ENCODE measurements around the gene RDH16. TPM values are rescaled to one million over a fixed set of nuclear protein-coding genes. Genes with fewer than 3 reads are reported as not detected.
"Not testable (repeated sequence)": the region's sequence is repeated elsewhere in the genome, so short reads cannot be mapped to it uniquely, and the experiment has no call there.

RDH16 gene
- total and polyA plus RNA-seq, 10 donors, result 0.86 to 3.9 (median 2.6) TPM

DNA sequence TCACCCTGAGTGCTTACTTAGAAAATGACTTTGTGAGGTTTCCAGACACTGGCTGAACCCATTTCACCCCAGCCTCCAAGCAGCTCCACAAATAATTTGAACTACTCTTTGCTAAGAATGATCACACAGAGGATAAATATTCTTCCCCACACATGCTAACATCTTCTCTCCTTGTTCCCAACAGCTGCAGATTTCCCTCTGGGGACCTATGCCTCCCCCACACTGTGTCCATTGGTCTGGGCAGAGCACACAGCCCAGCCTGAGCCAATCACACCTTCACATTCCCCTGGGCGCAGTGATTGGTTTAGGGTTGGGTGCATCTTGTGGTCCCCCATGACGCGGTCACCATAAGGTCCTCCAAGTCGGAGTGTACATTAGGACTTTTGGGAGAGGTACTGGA lies 30.1 kb downstream of the RDH16 start:
- Histone ChIP-seq H3K9me3 (no peaks in the 10 kb centered on the region), H3K27ac (no peak overlapping the region), H3K27me3 (replicated peaks in 1 of 7) (no peaks in the 10 kb centered on the region), H3K4me3 (no peak overlapping the region), H3K4me1 (peaks cover 0 to 13% (median 9%) of the 10 kb centered on the region in 6 donors), H3K36me3 (no peaks in the 10 kb centered on the region)
- TF ChIP-seq, protein P1, sequence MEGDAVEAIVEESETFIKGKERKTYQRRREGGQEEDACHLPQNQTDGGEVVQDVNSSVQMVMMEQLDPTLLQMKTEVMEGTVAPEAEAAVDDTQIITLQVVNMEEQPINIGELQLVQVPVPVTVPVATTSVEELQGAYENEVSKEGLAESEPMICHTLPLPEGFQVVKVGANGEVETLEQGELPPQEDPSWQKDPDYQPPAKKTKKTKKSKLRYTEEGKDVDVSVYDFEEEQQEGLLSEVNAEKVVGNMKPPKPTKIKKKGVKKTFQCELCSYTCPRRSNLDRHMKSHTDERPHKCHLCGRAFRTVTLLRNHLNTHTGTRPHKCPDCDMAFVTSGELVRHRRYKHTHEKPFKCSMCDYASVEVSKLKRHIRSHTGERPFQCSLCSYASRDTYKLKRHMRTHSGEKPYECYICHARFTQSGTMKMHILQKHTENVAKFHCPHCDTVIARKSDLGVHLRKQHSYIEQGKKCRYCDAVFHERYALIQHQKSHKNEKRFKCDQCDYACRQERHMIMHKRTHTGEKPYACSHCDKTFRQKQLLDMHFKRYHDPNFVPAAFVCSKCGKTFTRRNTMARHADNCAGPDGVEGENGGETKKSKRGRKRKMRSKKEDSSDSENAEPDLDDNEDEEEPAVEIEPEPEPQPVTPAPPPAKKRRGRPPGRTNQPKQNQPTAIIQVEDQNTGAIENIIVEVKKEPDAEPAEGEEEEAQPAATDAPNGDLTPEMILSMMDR (IDR thresholded peaks at IDR 0.05 in 8 of 11, conservative IDR thresholded peaks at IDR 0.05 in 3 of 11), result no peak
- no peak for TF ChIP-seq POLR2A (IDR thresholded peaks at IDR 0.05)
- no peak for TF ChIP-seq POLR2AphosphoS5 (IDR thresholded peaks at IDR 0.05)
- intact Hi-C loops (cut with DNase I; ENCODE audit: low total_unique reads), result no loop called here
- WGBS, 5 donors, result 93 to 98% (median 96%) methylated on average over 4 of the region's 4 CpGs
- no peak for DNase-seq

DNA sequence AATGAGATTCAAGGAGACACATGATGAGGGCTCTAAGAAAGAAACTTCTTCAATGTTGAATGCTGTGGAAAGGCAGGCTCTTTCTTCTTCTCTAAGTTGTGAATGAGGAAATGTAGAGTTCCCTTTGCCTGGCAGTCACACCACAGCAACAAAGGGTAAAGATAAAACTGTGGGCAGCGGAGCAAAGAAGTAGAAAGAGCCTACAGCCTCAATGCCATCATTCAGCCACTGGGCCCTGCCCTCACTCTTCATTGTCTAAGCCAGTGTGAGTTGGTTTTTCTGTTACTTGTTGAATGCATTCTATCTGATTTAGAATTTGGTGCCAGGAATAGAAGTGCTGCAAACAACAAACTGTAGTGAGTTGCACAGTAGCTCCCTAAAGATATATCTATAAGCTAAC lies 35.4 kb downstream of the RDH16 start:
- intact Hi-C loops (cut with DNase I; ENCODE audit: low total_unique reads), result no loop called here
- 42 to 68% (median 57%) methylated on average over 1 of the region's 1 CpG for WGBS, 5 donors
- Histone ChIP-seq H3K4me1 (no peaks in the 10 kb centered on the region), H3K4me3 (no peak overlapping the region), H3K9me3 (peaks cover 0 to 15% (median 6%) of the 10 kb centered on the region in 8 donors), H3K27ac (no peak overlapping the region), H3K27me3 (replicated peaks in 1 of 7) (no peaks in the 10 kb centered on the region), H3K36me3 (no peaks in the 10 kb centered on the region)
- DNase-seq, result no peak
- TF ChIP-seq, protein P1 (IDR thresholded peaks at IDR 0.05 in 8 of 11, conservative IDR thresholded peaks at IDR 0.05 in 3 of 11), result no peak
- TF ChIP-seq POLR2AphosphoS5 (IDR thresholded peaks at IDR 0.05) (no peak), POLR2A (IDR thresholded peaks at IDR 0.05) (no peak)

DNA sequence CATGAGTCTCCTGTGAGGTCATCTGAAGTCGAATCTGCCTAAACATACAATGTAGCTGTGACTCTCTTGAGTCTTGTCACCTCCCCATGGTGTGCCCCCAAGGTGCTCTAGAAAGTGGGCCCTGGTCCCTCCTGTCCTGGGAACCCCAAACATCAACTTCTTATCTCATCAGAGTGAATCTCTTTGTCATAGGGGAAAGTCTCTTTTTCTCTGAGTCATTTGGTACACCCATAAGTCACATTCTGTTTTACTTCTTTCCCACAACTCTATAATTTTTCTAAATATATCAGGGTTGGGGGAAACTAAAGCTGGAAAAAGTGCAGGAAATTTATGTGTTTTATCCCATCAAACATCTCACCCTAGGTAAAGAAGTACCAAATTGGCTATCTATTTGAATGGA lies 36.1 kb downstream of the RDH16 start:
- intact Hi-C loops (cut with DNase I; ENCODE audit: low total_unique reads), result no loop called here
- 67 to 79% (median 69%) methylated on average over 1 of the region's 1 CpG for WGBS, 5 donors
- TF ChIP-seq, protein P1 (IDR thresholded peaks at IDR 0.05 in 8 of 11, conservative IDR thresholded peaks at IDR 0.05 in 3 of 11), result no peak
- TF ChIP-seq POLR2AphosphoS5 (IDR thresholded peaks at IDR 0.05) (no peak), POLR2A (IDR thresholded peaks at IDR 0.05) (no peak)

DNA sequence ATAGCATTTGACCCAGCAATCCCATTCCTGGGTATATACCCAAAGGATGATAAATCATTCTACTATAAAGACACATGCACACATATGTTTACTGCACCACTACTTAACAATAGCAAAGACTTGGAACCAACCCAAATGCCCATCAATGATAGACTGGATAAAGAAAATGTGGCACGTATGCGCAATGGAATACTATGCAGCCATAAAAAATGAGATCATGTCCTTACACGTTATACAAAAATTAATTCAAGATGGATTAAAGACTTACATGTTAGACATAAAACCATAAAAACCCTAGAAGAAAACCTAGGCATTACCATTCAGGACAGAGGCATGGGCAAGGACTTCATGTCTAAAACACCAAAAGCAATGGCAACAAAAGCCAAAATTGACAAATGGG lies 39.3 kb downstream of the RDH16 start:
- H3K4me3 ChIP-seq; H3K36me3 ChIP-seq; H3K4me1 ChIP-seq; DNase-seq; intact Hi-C loops (cut with DNase I; ENCODE audit: low total_unique reads); H3K27ac ChIP-seq; H3K27me3 ChIP-seq (replicated peaks in 1 of 7): not testable (repeated sequence)
- H3K9me3 ChIP-seq, result peaks cover 0 to 15% (median 6%) of the 10 kb centered on the region in 8 donors
- WGBS, 5 donors, result 93 to 98% (median 95%) methylated on average over 3 of the region's 3 CpGs

More for the DNA sequence above, 36.1 kb downstream of the RDH16 start:
- no peak overlapping the region for H3K27ac ChIP-seq
- no peak for DNase-seq
- no peaks in the 10 kb centered on the region for H3K36me3 ChIP-seq
- H3K4me3 ChIP-seq, result no peak overlapping the region
- H3K4me1 ChIP-seq, result no peaks in the 10 kb centered on the region
- H3K27me3 ChIP-seq (replicated peaks in 1 of 7), result no peaks in the 10 kb centered on the region
- H3K9me3 ChIP-seq, result peaks cover 0 to 15% (median 6%) of the 10 kb centered on the region in 8 donors

DNA sequence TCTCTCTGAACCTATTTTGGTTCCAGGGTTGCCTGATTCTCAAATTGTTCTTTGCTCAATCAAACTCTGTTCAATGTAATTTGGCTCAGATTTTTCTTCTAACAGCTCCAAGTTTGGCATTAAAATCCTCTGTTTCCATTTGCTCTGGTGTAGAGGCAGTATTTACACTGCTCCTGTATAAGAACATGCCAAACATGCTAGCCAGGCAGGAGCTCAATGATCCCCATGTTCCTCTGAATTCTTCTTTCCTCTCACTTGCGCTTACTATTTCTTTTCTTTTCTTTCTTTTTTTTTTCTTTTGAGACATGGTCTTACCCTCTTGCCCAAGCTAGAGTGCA lies 40.4 kb downstream of the RDH16 start:
- intact Hi-C loops (cut with DNase I; ENCODE audit: low total_unique reads), result no loop called here
- H3K9me3 ChIP-seq, result peaks cover 0 to 15% (median 6%) of the 10 kb centered on the region in 8 donors
- H3K36me3 ChIP-seq, result no peaks in the 10 kb centered on the region
- TF ChIP-seq, protein P1 (IDR thresholded peaks at IDR 0.05 in 8 of 11, conservative IDR thresholded peaks at IDR 0.05 in 3 of 11), result no peak
- no peak for TF ChIP-seq POLR2A (IDR thresholded peaks at IDR 0.05)
- no peak overlapping the region for H3K4me3 ChIP-seq
- DNase-seq, result no peak
- no peak overlapping the region for H3K27ac ChIP-seq
- no peaks in the 10 kb centered on the region for H3K4me1 ChIP-seq
- no peaks in the 10 kb centered on the region for H3K27me3 ChIP-seq (replicated peaks in 1 of 7)
- WGBS, 5 donors, result 92 to 100% (median 97%) methylated on average over 1 of the region's 1 CpG
